Measurements from ENCODE around the gene AKR1B15. TPM values are rescaled to one million over a fixed set of nuclear protein-coding genes. Genes with fewer than 3 reads are reported as not detected.

AKR1B15 gene
- total RNA-seq, 2 donors from 2014 or later, result not detected

- Histone ChIP-seq H3K9ac (ENCODE audit: extremely low read depth, low read length, poor library complexity, severe bottlenecking) (no peak overlapping the region), H3K27me3 (ENCODE audit: control insufficient read depth, insufficient read depth, low read length, poor library complexity, severe bottlenecking) (no peaks in the 10 kb centered on the region), H3K27ac (ENCODE audit: low read depth, low read length) (peak overlapping the region; percentile 54), H3K4me1 (ENCODE audit: control insufficient read depth, insufficient read depth, low read length) (no peaks in the 10 kb centered on the region), H3K9me3 (ENCODE audit: control insufficient read depth, low read length) (no peaks in the 10 kb centered on the region), H3K36me3 (ENCODE audit: control insufficient read depth, insufficient read depth, low read length) (no peaks in the 10 kb centered on the region), H3K4me3 (ENCODE audit: low read length) (peak overlapping the region; percentile 77)
- TF ChIP-seq, protein P1, sequence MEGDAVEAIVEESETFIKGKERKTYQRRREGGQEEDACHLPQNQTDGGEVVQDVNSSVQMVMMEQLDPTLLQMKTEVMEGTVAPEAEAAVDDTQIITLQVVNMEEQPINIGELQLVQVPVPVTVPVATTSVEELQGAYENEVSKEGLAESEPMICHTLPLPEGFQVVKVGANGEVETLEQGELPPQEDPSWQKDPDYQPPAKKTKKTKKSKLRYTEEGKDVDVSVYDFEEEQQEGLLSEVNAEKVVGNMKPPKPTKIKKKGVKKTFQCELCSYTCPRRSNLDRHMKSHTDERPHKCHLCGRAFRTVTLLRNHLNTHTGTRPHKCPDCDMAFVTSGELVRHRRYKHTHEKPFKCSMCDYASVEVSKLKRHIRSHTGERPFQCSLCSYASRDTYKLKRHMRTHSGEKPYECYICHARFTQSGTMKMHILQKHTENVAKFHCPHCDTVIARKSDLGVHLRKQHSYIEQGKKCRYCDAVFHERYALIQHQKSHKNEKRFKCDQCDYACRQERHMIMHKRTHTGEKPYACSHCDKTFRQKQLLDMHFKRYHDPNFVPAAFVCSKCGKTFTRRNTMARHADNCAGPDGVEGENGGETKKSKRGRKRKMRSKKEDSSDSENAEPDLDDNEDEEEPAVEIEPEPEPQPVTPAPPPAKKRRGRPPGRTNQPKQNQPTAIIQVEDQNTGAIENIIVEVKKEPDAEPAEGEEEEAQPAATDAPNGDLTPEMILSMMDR (conservative IDR thresholded peaks at IDR 0.05), result peak; percentile 91
- H3K4me1 Mint-ChIP-seq, result peaks cover 24% of the 10 kb centered on the region
- H3K36me3 Mint-ChIP-seq (ENCODE audit: low read depth), result no peaks in the 10 kb centered on the region
- WGBS, 2 experiments (ENCODE audit: insufficient coverage in 1 of 2, insufficient read length in 1 of 2), result 13 to 37% methylated on average over 6 to 16 of the region's 16 CpGs
- H3K27me3 Mint-ChIP-seq (ENCODE audit: insufficient read depth), result peaks cover 14% of the 10 kb centered on the region
- H3K4me3 Mint-ChIP-seq, result peak overlapping the region; percentile 66
- no peaks in the 10 kb centered on the region for H3K9me3 Mint-ChIP-seq
- DNase-seq, result peak; percentile 93
- H3K27ac Mint-ChIP-seq, result peak overlapping the region; percentile 62
Observed at GRCh38 chr7:134547397-134548054, 1.4 kb upstream of the AKR1B15 start.

GRCh38 chr7:134549366-134549765 is 456 bp downstream of the AKR1B15 start:
- Histone ChIP-seq H3K36me3 (ENCODE audit: control insufficient read depth, insufficient read depth, low read length) (no peaks in the 10 kb centered on the region), H3K27ac (ENCODE audit: low read depth, low read length) (no peak overlapping the region), H3K27me3 (ENCODE audit: control insufficient read depth, insufficient read depth, low read length, poor library complexity, severe bottlenecking) (no peaks in the 10 kb centered on the region), H3K4me3 (ENCODE audit: low read length) (no peak overlapping the region), H3K4me1 (ENCODE audit: control insufficient read depth, insufficient read depth, low read length) (no peaks in the 10 kb centered on the region), H3K9me3 (ENCODE audit: control insufficient read depth, low read length) (no peaks in the 10 kb centered on the region), H3K9ac (ENCODE audit: extremely low read depth, low read length, poor library complexity, severe bottlenecking) (no peak overlapping the region)
- TF ChIP-seq, protein P1 (conservative IDR thresholded peaks at IDR 0.05), result no peak
- Mint-ChIP-seq H3K27me3 (ENCODE audit: insufficient read depth) (peaks cover 14% of the 10 kb centered on the region), H3K4me3 (no peak overlapping the region), H3K27ac (no peak overlapping the region), H3K36me3 (ENCODE audit: low read depth) (no peaks in the 10 kb centered on the region), H3K9me3 (no peaks in the 10 kb centered on the region), H3K4me1 (peaks cover 27% of the 10 kb centered on the region)
- no peak for DNase-seq
- 93 to 96% methylated on average over 7 to 8 of the region's 8 CpGs for WGBS, 2 experiments (ENCODE audit: insufficient coverage in 1 of 2, insufficient read length in 1 of 2)

DNA sequence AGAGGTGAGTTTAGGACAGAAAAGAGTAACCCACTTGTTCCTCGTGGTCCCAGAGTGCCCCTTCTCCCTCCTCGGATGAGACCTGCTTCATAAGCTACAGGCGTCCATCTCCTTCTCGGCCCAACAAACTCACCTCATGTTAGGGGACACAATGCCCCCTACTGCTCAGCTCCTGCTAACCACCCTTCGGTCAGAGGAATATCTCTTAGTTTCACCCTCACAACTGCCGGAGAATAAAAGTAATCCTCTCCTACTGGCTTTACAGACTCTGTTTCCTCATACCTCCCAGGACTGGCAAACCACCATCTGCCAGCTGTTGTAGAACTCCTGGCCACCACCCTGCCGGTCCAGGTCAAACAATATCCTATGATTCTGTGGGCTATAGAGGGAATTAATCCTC is 3.2 kb downstream of the AKR1B15 start:
- Mint-ChIP-seq H3K27me3 (ENCODE audit: insufficient read depth) (peaks cover 14% of the 10 kb centered on the region), H3K4me3 (no peak overlapping the region), H3K4me1 (peaks cover 18% of the 10 kb centered on the region), H3K36me3 (ENCODE audit: low read depth) (no peaks in the 10 kb centered on the region), H3K27ac (no peak overlapping the region), H3K9me3 (no peaks in the 10 kb centered on the region)
- Histone ChIP-seq H3K4me3 (ENCODE audit: low read length) (no peak overlapping the region), H3K27me3 (ENCODE audit: control insufficient read depth, insufficient read depth, low read length, poor library complexity, severe bottlenecking) (no peaks in the 10 kb centered on the region), H3K36me3 (ENCODE audit: control insufficient read depth, insufficient read depth, low read length) (no peaks in the 10 kb centered on the region), H3K9me3 (ENCODE audit: control insufficient read depth, low read length) (no peaks in the 10 kb centered on the region), H3K4me1 (ENCODE audit: control insufficient read depth, insufficient read depth, low read length) (no peaks in the 10 kb centered on the region), H3K27ac (ENCODE audit: low read depth, low read length) (no peak overlapping the region), H3K9ac (ENCODE audit: extremely low read depth, low read length, poor library complexity, severe bottlenecking) (no peak overlapping the region)
- TF ChIP-seq, protein P1 (conservative IDR thresholded peaks at IDR 0.05), result peak; percentile 69
- DNase-seq, result peak; percentile 73
- WGBS, 2 experiments (ENCODE audit: insufficient coverage in 1 of 2, insufficient read length in 1 of 2), result 75 to 77% methylated on average over 4 to 7 of the region's 7 CpGs

All from endodermal cell (in vitro differentiated cells).